Glutamatergic neuron (in vitro differentiated cells): Measurements from ENCODE around the gene LORICRIN. TPM values are rescaled to one million over a fixed set of nuclear protein-coding genes. Genes with fewer than 3 reads are reported as not detected.
"Not testable (repeated sequence)": the region's sequence is repeated elsewhere in the genome, so short reads cannot be mapped to it uniquely, and the experiment has no call there.

Experiments
- DNase-seq: peaks from one replicate; pipeline ENCODE4 v3.0.0; 2022
- H3K27ac Mint-ChIP-seq: one replicate; pipeline ENCODE4 v1.8.0; 2020; ENCODE audit warnings: mild to moderate bottlenecking, mixed read lengths, inconsistent platforms; ENCODE audit not compliant: unreplicated experiment
- H3K27me3 Mint-ChIP-seq: one replicate; pipeline ENCODE4 v1.8.0; 2020; ENCODE audit warnings: mild to moderate bottlenecking, moderate library complexity, mixed read lengths, inconsistent platforms; ENCODE audit not compliant: unreplicated experiment
- H3K36me3 Mint-ChIP-seq: one replicate; pipeline ENCODE4 v1.8.0; 2020; ENCODE audit warnings: mild to moderate bottlenecking, mixed read lengths, inconsistent platforms; ENCODE audit not compliant: unreplicated experiment
- H3K4me1 Mint-ChIP-seq: one replicate; pipeline ENCODE4 v1.8.0; 2020; ENCODE audit warnings: mild to moderate bottlenecking, low read depth, mixed read lengths, inconsistent platforms; ENCODE audit not compliant: unreplicated experiment
- H3K4me3 Mint-ChIP-seq: one replicate; pipeline ENCODE4 v1.8.0; 2020; ENCODE audit warnings: mild to moderate bottlenecking, mixed read lengths, inconsistent platforms; ENCODE audit not compliant: unreplicated experiment
- H3K9me3 Mint-ChIP-seq: one replicate; pipeline ENCODE4 v1.8.0; 2020; ENCODE audit warnings: mild to moderate bottlenecking, moderate library complexity, mixed read lengths, inconsistent platforms; ENCODE audit not compliant: unreplicated experiment
- CTCF ChIP-seq: fragments of 200-600 bp; sonication (generic); IDR thresholded peaks from one replicate; pipeline ENCODE4 v1.5.0; 2021; ENCODE audit not compliant: partially characterized antibody, unreplicated experiment
- total RNA-seq: library from RNA; stranded (reverse); fragmentation: NEBNext Ultra II Directional; extraction: Animal tissue kit (Norgen Biotek cat#: 25700); gene quantifications from one replicate; pipeline ENCODE4 v1.2.1, GENCODE V29; 2021; ENCODE audit not compliant: unreplicated experiment

The LORICRIN gene
- total RNA-seq, 1 donor from 2014 or later: not detected

GRCh38 chr1:153217744-153218416, 41.6 kb upstream of the LORICRIN start:
- Mint-ChIP-seq H3K4me3 (no peak overlapping the region), H3K4me1 (no peaks in the 10 kb centered on the region), H3K9me3 (peaks cover 5% of the 10 kb centered on the region), H3K27me3 (peaks cover 16% of the 10 kb centered on the region), H3K27ac (no peak overlapping the region), H3K36me3 (no peaks in the 10 kb centered on the region)
- DNase-seq: no peak
- no peak for TF ChIP-seq CTCF

DNA sequence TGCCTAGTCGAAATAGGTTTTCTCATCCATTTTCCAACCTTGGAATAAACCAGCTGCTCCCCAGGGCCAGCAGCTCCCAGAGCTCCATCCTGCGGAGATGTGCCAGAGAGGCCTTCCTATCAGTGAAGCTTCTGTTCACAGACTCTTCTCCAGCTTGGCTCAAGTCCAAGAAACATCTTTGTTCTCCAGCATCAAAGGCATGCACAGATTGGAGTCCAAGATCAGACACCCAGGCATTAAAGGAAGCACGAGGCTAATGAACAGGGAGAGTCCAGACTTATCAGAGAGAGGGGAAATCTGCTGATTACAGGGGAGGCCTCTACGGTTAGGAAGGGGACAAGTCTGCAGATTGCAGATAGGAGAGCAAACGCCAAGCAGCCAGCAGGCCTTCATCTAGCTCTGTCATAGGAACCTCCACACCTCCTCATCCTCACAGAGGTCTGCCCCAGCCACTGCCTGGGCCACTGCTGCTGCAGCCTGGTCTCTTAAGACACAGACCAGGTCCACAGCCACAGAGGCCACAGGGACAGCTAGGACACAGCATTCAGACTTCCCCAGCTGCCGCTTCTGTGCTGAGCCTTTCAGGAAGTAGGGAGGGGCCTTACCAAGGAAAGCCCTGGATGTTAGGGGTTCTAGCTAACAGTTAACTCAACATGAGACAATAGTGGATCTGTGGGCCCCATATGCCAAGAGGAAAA, 38.7 kb upstream of the LORICRIN start:
- TF ChIP-seq CTCF: no peak
- Mint-ChIP-seq H3K4me3 (no peak overlapping the region), H3K4me1 (no peaks in the 10 kb centered on the region), H3K27me3 (peaks cover 12% of the 10 kb centered on the region), H3K27ac (no peak overlapping the region), H3K36me3 (no peaks in the 10 kb centered on the region), H3K9me3 (peaks cover 5% of the 10 kb centered on the region)
- DNase-seq: no peak

DNA sequence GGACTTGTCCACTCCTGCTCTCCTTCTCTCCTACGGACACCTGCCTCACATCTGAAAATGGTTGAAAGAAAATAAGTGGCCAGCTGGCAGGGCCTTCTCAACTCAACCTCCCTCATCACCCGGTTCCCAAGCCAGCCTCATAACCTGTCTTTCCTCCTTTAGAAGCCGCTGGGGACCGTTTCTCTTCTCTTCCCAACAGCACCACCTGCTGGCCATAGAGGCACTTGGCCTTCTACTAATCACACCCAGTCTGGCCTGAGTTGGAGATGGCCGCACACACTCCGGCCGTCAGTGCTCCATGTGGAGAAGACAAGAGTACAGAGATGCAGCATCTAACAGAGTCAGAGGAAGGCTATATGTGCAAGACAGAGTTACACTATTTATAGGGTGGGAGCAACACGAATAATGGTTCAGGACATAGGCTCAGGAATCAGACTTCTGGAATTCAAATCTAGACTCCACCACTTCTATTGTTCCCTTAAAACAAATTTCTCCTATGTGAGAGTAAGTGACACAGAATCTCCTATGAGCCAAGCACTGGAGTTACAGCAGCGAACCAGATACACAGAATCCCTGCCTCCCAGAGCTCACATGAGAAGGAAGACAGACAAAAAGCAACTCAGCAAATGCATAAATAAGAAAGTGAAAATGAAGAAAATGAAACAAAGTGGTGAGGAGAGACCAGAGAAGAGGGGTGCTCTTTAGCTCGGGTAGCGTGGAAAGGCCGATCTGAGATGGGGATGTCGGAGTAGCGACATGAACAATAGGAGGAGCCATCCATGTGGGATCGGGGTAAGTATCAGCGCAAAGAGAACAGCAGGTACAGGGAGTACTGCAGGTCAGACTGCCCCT, 36.2 kb upstream of the LORICRIN start:
- H3K36me3 Mint-ChIP-seq, H3K9me3 Mint-ChIP-seq, H3K4me1 Mint-ChIP-seq, H3K4me3 Mint-ChIP-seq, H3K27ac Mint-ChIP-seq: not testable (repeated sequence)
- H3K27me3 Mint-ChIP-seq: peaks cover 12% of the 10 kb centered on the region
- peak; percentile 79 for TF ChIP-seq CTCF
- DNase-seq: peak; percentile 82

DNA sequence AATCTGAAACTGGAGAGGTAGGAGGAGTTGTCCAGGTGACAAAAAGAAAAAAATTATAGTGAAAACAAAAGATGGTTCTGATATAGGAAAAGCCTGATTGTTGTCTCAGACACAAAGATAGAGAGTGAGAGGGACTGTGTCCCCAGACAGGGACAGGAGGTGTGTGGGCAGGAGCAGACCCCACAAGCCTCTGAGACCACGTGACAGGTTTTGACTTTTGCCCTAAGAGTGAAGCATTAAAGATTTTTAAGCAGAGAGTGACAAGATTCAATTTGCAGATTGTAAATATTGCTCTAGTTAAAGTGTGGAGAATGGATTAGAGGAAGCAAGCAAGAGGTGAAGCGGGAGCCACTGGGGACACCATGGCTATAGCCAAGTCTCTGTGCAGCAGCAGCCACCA, 31.7 kb upstream of the LORICRIN start:
- Mint-ChIP-seq H3K27ac (no peak overlapping the region), H3K9me3 (no peaks in the 10 kb centered on the region), H3K4me3 (no peak overlapping the region), H3K36me3 (no peaks in the 10 kb centered on the region), H3K27me3 (no peaks in the 10 kb centered on the region), H3K4me1 (no peaks in the 10 kb centered on the region)
- no peak for TF ChIP-seq CTCF
- no peak for DNase-seq
